ENCODE data around the gene CPEB1. TPM values are rescaled to one million over a fixed set of nuclear protein-coding genes. Genes with fewer than 3 reads are reported as not detected.
A peak's percentile ranks its signal among the peaks of the same experiment; 100 is the strongest.

CPEB1 gene
- total RNA-seq, 6 experiments from 2014 or later, result not detected

GRCh38 chr15:82543160-82543559, 104.0 kb downstream of the CPEB1 start:
- H3K9me3 ChIP-seq, result no peaks in the 10 kb centered on the region
- H3K36me3 ChIP-seq, result peaks cover 0 to 8% (median 5%) of the 10 kb centered on the region in 4 donors
- intact Hi-C loops (cut with DNase I), result no loop called here
- ATAC-seq (no peak), DNase-seq (no peak)
- H3K4me3 ChIP-seq, result no peak overlapping the region
- 29% methylated on average over 1 of the region's 2 CpGs for WGBS (ENCODE audit: insufficient coverage, low coverage, low lambda C conversion rate, missing lambda C conversion rate)
- TF ChIP-seq CTCF (IDR thresholded peaks at IDR 0.05) (no peak), POLR2A (IDR thresholded peaks at IDR 0.05) (no peak)
- no peaks in the 10 kb centered on the region for H3K27me3 ChIP-seq
- peaks cover 0 to 18% (median 5%) of the 10 kb centered on the region in 4 donors for H3K4me1 ChIP-seq
- no peak overlapping the region for H3K27ac ChIP-seq

GRCh38 chr15:82540984-82541431, 106.2 kb downstream of the CPEB1 start:
- Histone ChIP-seq H3K4me1 (peaks cover 0 to 21% (median 9%) of the 10 kb centered on the region in 4 donors), H3K27ac (peak overlapping the region; percentile 65 to 89 (median 75)), H3K27me3 (no peaks in the 10 kb centered on the region), H3K4me3 (peak overlapping the region; percentile 86 to 97 (median 96)), H3K36me3 (peaks cover 7 to 29% (median 21%) of the 10 kb centered on the region in 4 donors), H3K9me3 (no peaks in the 10 kb centered on the region)
- ATAC-seq (peak in 1 of 4 donors; percentile 2), DNase-seq (peak in 1 of 3 donors; percentile 47)
- WGBS (ENCODE audit: insufficient coverage, low coverage, low lambda C conversion rate, missing lambda C conversion rate), result 15% methylated on average over 10 of the region's 11 CpGs
- intact Hi-C loops (cut with DNase I), result no loop called here
- TF ChIP-seq CTCF (IDR thresholded peaks at IDR 0.05), result no peak
- TF ChIP-seq POLR2A (IDR thresholded peaks at IDR 0.05), result no peak

GRCh38 chr15:82540055-82540983, 106.8 kb downstream of the CPEB1 start, which contains the start of gene RPS17:
TSS of gene RPS17 (minus strand) at chr15:82540457. CDS start at chr15:82540428, 29 bp downstream.
- WGBS (ENCODE audit: insufficient coverage, low coverage, low lambda C conversion rate, missing lambda C conversion rate), result 0% methylated on average over 29 of the region's 81 CpGs
- DNase-seq, result peak; percentile 96 to 97 (median 96)
- peak within 1 kb of the TSS; percentile 86 to 97 (median 96) for H3K4me3 ChIP-seq
- no peaks in the 10 kb centered on the region for H3K9me3 ChIP-seq
- no peaks in the 10 kb centered on the region for H3K27me3 ChIP-seq
- peak; percentile 97 to 99 (median 98) for ATAC-seq
- TF ChIP-seq CTCF (IDR thresholded peaks at IDR 0.05), result peak in 3 of 4 donors; percentile 100
- TF ChIP-seq POLR2A (IDR thresholded peaks at IDR 0.05), result peak; percentile 90
- peak within 1 kb of the TSS; percentile 75 to 89 (median 76) for H3K27ac ChIP-seq
- H3K4me1 ChIP-seq, result peaks cover 0 to 21% (median 9%) of the 10 kb centered on the region in 4 donors
- intact Hi-C loops (cut with DNase I), result no loop called here
- H3K36me3 ChIP-seq, result peaks cover 7 to 34% (median 24%) of the 10 kb centered on the region in 4 donors

GRCh38 chr15:82539691-82540054, 107.5 kb downstream of the CPEB1 start:
- 0% methylated on average over 6 of the region's 23 CpGs for WGBS (ENCODE audit: insufficient coverage, low coverage, low lambda C conversion rate, missing lambda C conversion rate)
- TF ChIP-seq CTCF (IDR thresholded peaks at IDR 0.05), result no peak
- no peak for TF ChIP-seq POLR2A (IDR thresholded peaks at IDR 0.05)
- DNase-seq, result peak in 2 of 3 donors; percentile 61 to 62
- Histone ChIP-seq H3K4me3 (peak overlapping the region; percentile 86 to 97 (median 96)), H3K36me3 (peaks cover 7 to 36% (median 25%) of the 10 kb centered on the region in 4 donors), H3K27ac (peak overlapping the region; percentile 49 to 76 (median 68)), H3K27me3 (no peaks in the 10 kb centered on the region), H3K4me1 (peaks cover 0 to 21% (median 9%) of the 10 kb centered on the region in 4 donors), H3K9me3 (no peaks in the 10 kb centered on the region)
- ATAC-seq, result peak; percentile 10 to 38 (median 26)
- intact Hi-C loops (cut with DNase I), result no loop called here
